ENCODE data around the gene SIRPB2. TPM values are rescaled to one million over a fixed set of nuclear protein-coding genes. Genes with fewer than 3 reads are reported as not detected.

Gene SIRPB2
- total and polyA plus RNA-seq, 2 of the 4 experiments (the other 2 are of a cell fraction) = not detected

GRCh38 chr20:1533059-1533458 is 41.8 kb upstream of the SIRPB2 start:
- Histone ChIP-seq H3K9ac (ENCODE audit: low read depth, low read length) (no peak overlapping the region), H3K4me3 (ENCODE audit: insufficient read depth, low read depth, low read length) (no peak overlapping the region), H2BK120ac (ENCODE audit: low read depth, low read length) (no peak overlapping the region), H2BK5ac (ENCODE audit: low read depth, low read length, poor library complexity, severe bottlenecking) (no peak overlapping the region), H4K91ac (ENCODE audit: insufficient read depth, low read depth, low read length) (no peak overlapping the region), H2BK15ac (ENCODE audit: low read depth, low read length) (no peak overlapping the region), H4K20me1 (ENCODE audit: insufficient read depth, low read length) (no peaks in the 10 kb centered on the region), H3K36me3 (ENCODE audit: control insufficient read depth, insufficient read depth, low read length) (no peaks in the 10 kb centered on the region), H3K56ac (ENCODE audit: extremely low read depth, insufficient read depth, low read length) (no peak overlapping the region), H4K8ac (ENCODE audit: low read depth in 2 of 2, low read length in 2 of 2) (no peak overlapping the region), H3K9me3 (ENCODE audit: control insufficient read depth, insufficient read depth, low read length) (no peaks in the 10 kb centered on the region), H2AK9ac (replicated peaks; ENCODE audit: low read depth, low read length, poor library complexity) (no peak overlapping the region), H2BK20ac (ENCODE audit: low read depth, low read length) (no peak overlapping the region), H3K4me2 (ENCODE audit: low read depth, low read length) (no peak overlapping the region), H3K27me3 (ENCODE audit: control insufficient read depth, insufficient read depth, low read length) (peaks cover 3% of the 10 kb centered on the region; the same call in 1 of the 2 replicates), H3K27ac (ENCODE audit: insufficient read depth, low read length) (no peak overlapping the region), H3K9me1 (ENCODE audit: insufficient read depth, low read length) (no peaks in the 10 kb centered on the region), H4K5ac (ENCODE audit: low read depth, low read length) (no peak overlapping the region), H2AFZ (replicated peaks; ENCODE audit: low read length, poor library complexity) (no peak overlapping the region), H2AK5ac (ENCODE audit: low read depth, low read length) (no peak overlapping the region), H3K4ac (ENCODE audit: low read depth, low read length) (no peak overlapping the region), H3K18ac (ENCODE audit: low read depth, low read length) (no peak overlapping the region), H3K79me1 (ENCODE audit: low read depth in 1 of 2, low read length in 2 of 2) (no peaks in the 10 kb centered on the region), H3K4me1 (ENCODE audit: control insufficient read depth, insufficient read depth, low read length) (no peaks in the 10 kb centered on the region), H3K23ac (ENCODE audit: low read depth, low read length) (no peak overlapping the region), H3K14ac (replicated peaks; ENCODE audit: low read depth, low read length) (no peak overlapping the region)
- CTCF ChIA-PET = no interaction called here
- WGBS, 2 experiments (ENCODE audit: extremely low coverage in 2 of 2, insufficient read length in 1 of 2) = no CpG with 5 or more reads among the region's 4 CpGs
- POLR2A ChIA-PET (ENCODE audit: unreplicated experiment) = no interaction called here
- no peak for DNase-seq
- in situ Hi-C loops (cut with MboI; ENCODE audit: low sequenced_read_pairs) (no loop called here), dilution Hi-C loops (cut with HindIII; ENCODE audit: low sequenced_read_pairs, unreplicated experiment) (no loop called here), intact Hi-C loops (cut with micrococcal nuclease) (no loop called here)
- no peak for ATAC-seq (ENCODE audit: low read depth)
- TF ChIP-seq MXI1 (IDR thresholded peaks at IDR 0.05; ENCODE audit: borderline replicate concordance, low read depth, low read length) (no peak), RCOR1 (IDR thresholded peaks at IDR 0.05; ENCODE audit: insufficient replicate concordance, low read length) (no peak), RAD21 (IDR thresholded peaks at IDR 0.05; ENCODE audit: low read length) (no peak), USF2 (IDR thresholded peaks at IDR 0.05; ENCODE audit: low read depth, low read length) (no peak), POLR2A (IDR thresholded peaks at IDR 0.05; ENCODE audit: low read depth, low read length) (no peak), CTCF (conservative IDR thresholded peaks at IDR 0.05; ENCODE audit: low read depth, low read length) (no peak), ELK1 (IDR thresholded peaks at IDR 0.05; ENCODE audit: borderline replicate concordance, low read depth, low read length) (no peak)
- BruUV-seq (replicated peaks) = no TSS peak
